22Rv1 (cell line): ENCODE results near the gene EVI5L.

ENCODE experiments used
- CTCF ChIP-seq: fragments of 450-650 bp; IDR thresholded peaks from 2 replicates; pipeline ENCODE4 v1.5.1; 2017; ENCODE audit warnings: mild to moderate bottlenecking
- ZFX ChIP-seq: fragments of 450-650 bp; IDR thresholded peaks from 2 replicates; pipeline ENCODE4 v1.6.1; 2017; ENCODE audit warnings: antibody characterized with exemption, borderline replicate concordance

- no peak for TF ChIP-seq CTCF
- TF ChIP-seq ZFX: no peak
These were observed 14.9 kb downstream of the EVI5L start for GRCh38 chr19:7844951-7845350.
